ENCODE results near the gene LEMD1. TPM values are rescaled to one million over a fixed set of nuclear protein-coding genes. Genes with fewer than 3 reads are reported as not detected.
"Not testable (repeated sequence)": the region's sequence is repeated elsewhere in the genome, so short reads cannot be mapped to it uniquely, and the experiment has no call there.

The LEMD1 gene
- total and polyA plus RNA-seq, 2 donors: not detected

GRCh38 chr1:205430696-205431305 lies 8.9 kb upstream of the LEMD1 start:
- DNase-seq (ENCODE audit: extremely low spot score): no peak
- Histone ChIP-seq H3K36me3 (ENCODE audit: insufficient read depth) (no peaks in the 10 kb centered on the region), H3K27ac (ENCODE audit: low read depth) (no peak overlapping the region), H3K4me3 (ENCODE audit: low read depth, low read length) (peak overlapping the region; percentile 43), H3K4me1 (ENCODE audit: insufficient read depth) (no peaks in the 10 kb centered on the region)
- WGBS: 7% methylated on average over 32 of the region's 32 CpGs

GRCh38 chr1:205429762-205430695 lies 8.2 kb upstream of the LEMD1 start:
- H3K4me3 ChIP-seq (ENCODE audit: low read depth, low read length): peak overlapping the region; percentile 43

GRCh38 chr1:205424901-205425600 lies 3.2 kb upstream of the LEMD1 start:
- WGBS: 49% methylated on average over 8 of the region's 8 CpGs
- Histone ChIP-seq H3K36me3 (ENCODE audit: insufficient read depth) (no peaks in the 10 kb centered on the region), H3K4me3 (ENCODE audit: low read depth, low read length) (no peak overlapping the region), H3K4me1 (ENCODE audit: insufficient read depth) (no peaks in the 10 kb centered on the region), H3K27ac (ENCODE audit: low read depth) (no peak overlapping the region)
- no peak for DNase-seq (ENCODE audit: extremely low spot score)

More at GRCh38 chr1:205429762-205430695, 8.2 kb upstream of the LEMD1 start:
- Histone ChIP-seq H3K27ac (ENCODE audit: low read depth) (no peak overlapping the region), H3K4me1 (ENCODE audit: insufficient read depth) (no peaks in the 10 kb centered on the region), H3K36me3 (ENCODE audit: insufficient read depth) (no peaks in the 10 kb centered on the region)
- 55% methylated on average over 29 of the region's 29 CpGs for WGBS
- no peak for DNase-seq (ENCODE audit: extremely low spot score)

GRCh38 chr1:205423814-205424399 lies 2.1 kb upstream of the LEMD1 start:
- DNase-seq (ENCODE audit: extremely low spot score): no peak
- Histone ChIP-seq H3K4me3 (ENCODE audit: low read depth, low read length) (no peak overlapping the region), H3K36me3 (ENCODE audit: insufficient read depth) (no peaks in the 10 kb centered on the region), H3K27ac (ENCODE audit: low read depth) (no peak overlapping the region), H3K4me1 (ENCODE audit: insufficient read depth) (no peaks in the 10 kb centered on the region)
- 77% methylated on average over 6 of the region's 6 CpGs for WGBS

- Histone ChIP-seq H3K27ac (ENCODE audit: low read depth) (no peak overlapping the region), H3K36me3 (ENCODE audit: insufficient read depth) (no peaks in the 10 kb centered on the region), H3K4me1 (ENCODE audit: insufficient read depth) (no peaks in the 10 kb centered on the region), H3K4me3 (ENCODE audit: low read depth, low read length) (no peak overlapping the region)
- WGBS: 59% methylated on average over 4 of the region's 4 CpGs
- no peak for DNase-seq (ENCODE audit: extremely low spot score)
These were observed 1.3 kb upstream of the LEMD1 start for GRCh38 chr1:205422993-205423642.

GRCh38 chr1:205420938-205421337 lies 918 bp downstream of the LEMD1 start:
- H3K27ac ChIP-seq (ENCODE audit: low read depth): no peak overlapping the region
- no peaks in the 10 kb centered on the region for H3K36me3 ChIP-seq (ENCODE audit: insufficient read depth)
- no peaks in the 10 kb centered on the region for H3K4me1 ChIP-seq (ENCODE audit: insufficient read depth)
- DNase-seq (ENCODE audit: extremely low spot score): no peak
- H3K4me3 ChIP-seq (ENCODE audit: low read depth, low read length): no peak overlapping the region
- WGBS: 67% methylated on average over 2 of the region's 2 CpGs

GRCh38 chr1:205417870-205418635 lies 3.8 kb downstream of the LEMD1 start:
- Histone ChIP-seq H3K27ac (ENCODE audit: low read depth) (no peak overlapping the region), H3K4me3 (ENCODE audit: low read depth, low read length) (no peak overlapping the region), H3K36me3 (ENCODE audit: insufficient read depth) (no peaks in the 10 kb centered on the region), H3K4me1 (ENCODE audit: insufficient read depth) (no peaks in the 10 kb centered on the region)
- WGBS: 82% methylated on average over 10 of the region's 10 CpGs
- no peak for DNase-seq (ENCODE audit: extremely low spot score)

GRCh38 chr1:205416322-205416721 lies 5.5 kb downstream of the LEMD1 start:
- WGBS: 74% methylated on average over 2 of the region's 2 CpGs
- DNase-seq (ENCODE audit: extremely low spot score): no peak
- Histone ChIP-seq H3K36me3 (ENCODE audit: insufficient read depth) (no peaks in the 10 kb centered on the region), H3K27ac (ENCODE audit: low read depth) (no peak overlapping the region), H3K4me1 (ENCODE audit: insufficient read depth) (no peaks in the 10 kb centered on the region), H3K4me3 (ENCODE audit: low read depth, low read length) (no peak overlapping the region)

- WGBS: 80% methylated on average over 5 of the region's 5 CpGs
- no peak overlapping the region for H3K27ac ChIP-seq (ENCODE audit: low read depth)
- no peaks in the 10 kb centered on the region for H3K4me1 ChIP-seq (ENCODE audit: insufficient read depth)
- no peak overlapping the region for H3K4me3 ChIP-seq (ENCODE audit: low read depth, low read length)
- DNase-seq (ENCODE audit: extremely low spot score): no peak
- no peaks in the 10 kb centered on the region for H3K36me3 ChIP-seq (ENCODE audit: insufficient read depth)
These were observed 11.1 kb downstream of the LEMD1 start for GRCh38 chr1:205410581-205411298.

GRCh38 chr1:205407970-205408369 lies 13.9 kb downstream of the LEMD1 start:
- Histone ChIP-seq H3K27ac (ENCODE audit: low read depth) (no peak overlapping the region), H3K4me3 (ENCODE audit: low read depth, low read length) (no peak overlapping the region), H3K4me1 (ENCODE audit: insufficient read depth) (no peaks in the 10 kb centered on the region), H3K36me3 (ENCODE audit: insufficient read depth) (no peaks in the 10 kb centered on the region)
- DNase-seq (ENCODE audit: extremely low spot score): no peak
- 83% methylated on average over 5 of the region's 5 CpGs for WGBS

GRCh38 chr1:205406252-205406651 lies 15.6 kb downstream of the LEMD1 start:
- H3K4me3 ChIP-seq (ENCODE audit: low read depth, low read length): not testable (repeated sequence)
- WGBS: 62% methylated on average over 5 of the region's 12 CpGs

GRCh38 chr1:205404484-205404883 lies 17.4 kb downstream of the LEMD1 start:
- H3K4me1 ChIP-seq (ENCODE audit: insufficient read depth); DNase-seq (ENCODE audit: extremely low spot score): not testable (repeated sequence)
- 72% methylated on average over 1 of the region's 3 CpGs for WGBS

More at GRCh38 chr1:205406252-205406651, 15.6 kb downstream of the LEMD1 start:
- not testable (repeated sequence) for DNase-seq (ENCODE audit: extremely low spot score); H3K36me3 ChIP-seq (ENCODE audit: insufficient read depth); H3K4me1 ChIP-seq (ENCODE audit: insufficient read depth); H3K27ac ChIP-seq (ENCODE audit: low read depth)

More at GRCh38 chr1:205404484-205404883, 17.4 kb downstream of the LEMD1 start:
- H3K27ac ChIP-seq (ENCODE audit: low read depth); H3K36me3 ChIP-seq (ENCODE audit: insufficient read depth); H3K4me3 ChIP-seq (ENCODE audit: low read depth, low read length): not testable (repeated sequence)

Measured in urinary bladder (tissue), 4 donors.